Left cardiac atrium (tissue), 4 donors: ENCODE measurements around the gene TRIM32. TPM values are rescaled to one million over a fixed set of nuclear protein-coding genes. Genes with fewer than 3 reads are reported as not detected.

Experiments used
- ATAC-seq, 2 donors: fragments of 200-7000 bp; cut with Tn5 transposase; one replicate each; pipeline ENCODE4 v1.9.1; 2020; ENCODE audit warnings: mild to moderate bottlenecking in 2 of 2, moderate library complexity in 2 of 2
- DNase-seq: peaks from one replicate; pipeline ENCODE4 v3.0.0-alpha.2; 2020
- intact Hi-C, 2 donors: fragments of 100-400 bp; cut with DNase I; formaldehyde crosslinking; loops; one replicate each; pipeline versions ENCODE4 v1.14.1 to v1.15.1; 2022 to 2023
- long read RNA-seq: library from polyadenylated mRNA; unstranded; transcript quantifications from one replicate; pipeline ENCODE4 v2.0.0, GENCODE V29; 2021
- total RNA-seq, 2 donors: library from RNA; stranded (reverse); fragmentation: NEBNext Ultra II Directional; extraction: Animal tissue kit (Norgen Biotek cat#: 25700); gene quantifications; one replicate each; pipeline ENCODE4 v1.2.1, GENCODE V29; 2021
- donor health status: DM: no; HTN: yes; CAD: no.
- donor health status: DM: no; HTN: yes; CAD: no; lungs with severe emphysema.
- donor health status: DM: yes; HTN: yes; CAD: no.
- donor health status: Dilated cardiomyopathy.

Gene TRIM32, protein sequence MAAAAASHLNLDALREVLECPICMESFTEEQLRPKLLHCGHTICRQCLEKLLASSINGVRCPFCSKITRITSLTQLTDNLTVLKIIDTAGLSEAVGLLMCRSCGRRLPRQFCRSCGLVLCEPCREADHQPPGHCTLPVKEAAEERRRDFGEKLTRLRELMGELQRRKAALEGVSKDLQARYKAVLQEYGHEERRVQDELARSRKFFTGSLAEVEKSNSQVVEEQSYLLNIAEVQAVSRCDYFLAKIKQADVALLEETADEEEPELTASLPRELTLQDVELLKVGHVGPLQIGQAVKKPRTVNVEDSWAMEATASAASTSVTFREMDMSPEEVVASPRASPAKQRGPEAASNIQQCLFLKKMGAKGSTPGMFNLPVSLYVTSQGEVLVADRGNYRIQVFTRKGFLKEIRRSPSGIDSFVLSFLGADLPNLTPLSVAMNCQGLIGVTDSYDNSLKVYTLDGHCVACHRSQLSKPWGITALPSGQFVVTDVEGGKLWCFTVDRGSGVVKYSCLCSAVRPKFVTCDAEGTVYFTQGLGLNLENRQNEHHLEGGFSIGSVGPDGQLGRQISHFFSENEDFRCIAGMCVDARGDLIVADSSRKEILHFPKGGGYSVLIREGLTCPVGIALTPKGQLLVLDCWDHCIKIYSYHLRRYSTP
- total RNA-seq = 10 to 100 TPM; 14.5 to 18.7 TPM
- long read RNA-seq, transcript TRIM32-203 (2 exons, 3,717 nt) = minor isoform, 11 of 26 reads
- long read RNA-seq, transcript TRIM32-201 (2 exons, 3,688 nt) = major isoform, 14 of 26 reads
- long read RNA-seq, partial matches to known transcripts = 0 of 26 reads
- long read RNA-seq, other reads (novel, unspliced or antisense) = 1 of 26 reads

- peak; percentile 95 for DNase-seq
- intact Hi-C loops = no loop called here
- ATAC-seq = peak; percentile 99 to 100
These were observed at the start of gene TRIM32 for GRCh38 chr9:116687074-116687753. Gene TRIM32 (plus strand): TSS chr9:116687305. CDS start chr9:116697743, 10,438 bp downstream.

GRCh38 chr9:116639251-116639741 is 47.8 kb upstream of the TRIM32 start:
- intact Hi-C loops = no loop called here
- no peak for ATAC-seq
- no peak for DNase-seq

GRCh38 chr9:116641292-116642059 is 45.6 kb upstream of the TRIM32 start:
- no peak for DNase-seq
- ATAC-seq = peak; percentile 51 to 60
- intact Hi-C loops = loop anchor here in 1 of 2 donors (10.0 kb wide), 2 partner anchors 147 to 757 kb away; no protein-coding TSS in a partner anchor

DNA sequence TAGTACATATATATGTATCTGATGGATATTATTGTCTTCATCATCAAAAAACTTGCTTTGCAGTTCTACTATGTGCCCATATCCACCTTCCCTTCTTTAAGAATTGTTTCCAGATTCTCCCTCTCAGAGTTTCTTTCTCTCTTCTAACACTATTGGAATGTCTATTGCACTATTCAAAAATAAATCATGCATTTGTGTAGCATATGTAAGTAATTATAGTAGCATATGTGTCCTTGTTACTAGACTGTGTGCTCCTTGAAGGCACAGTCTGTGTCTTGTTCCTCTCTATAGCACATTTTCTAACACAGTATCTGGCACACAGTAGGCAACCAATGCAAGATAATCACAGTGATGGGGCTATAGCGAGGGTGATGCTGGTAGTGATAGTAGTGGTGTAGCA is 43.4 kb upstream of the TRIM32 start:
- ATAC-seq = no peak
- intact Hi-C loops = loop anchor here in 1 of 2 donors (10.0 kb wide), 2 partner anchors 149 to 759 kb away; no protein-coding TSS in a partner anchor

DNA sequence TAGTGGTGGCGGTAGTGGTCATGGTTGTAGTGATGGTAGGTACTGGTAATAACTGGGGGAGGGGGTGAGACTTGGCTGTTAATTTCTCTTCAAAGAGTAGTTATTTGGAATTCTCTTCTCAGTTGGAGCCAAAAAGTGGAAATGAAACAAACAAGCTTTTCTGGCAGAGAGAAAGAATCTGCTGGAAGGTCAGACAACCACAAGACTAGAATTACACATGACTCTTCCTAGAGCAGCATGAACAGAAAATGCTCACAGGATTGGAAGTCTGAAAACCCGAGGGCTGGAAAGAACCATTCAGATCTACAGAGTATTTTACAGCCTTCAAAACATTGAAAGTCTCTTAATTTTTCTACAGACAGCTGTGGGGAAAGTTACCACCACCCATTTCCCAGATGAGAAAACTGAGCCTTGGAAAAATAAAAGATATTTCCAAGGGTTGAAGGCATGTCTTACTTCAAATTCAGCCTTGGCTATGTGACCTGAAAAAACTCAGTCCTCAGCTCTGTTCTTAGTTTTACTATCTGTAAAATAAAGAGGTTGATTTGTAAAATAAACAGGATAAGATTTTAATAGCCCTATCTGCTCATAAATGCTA is 42.9 kb upstream of the TRIM32 start:
- peak in 1 of 2 donors; percentile 56 for ATAC-seq
- intact Hi-C loops = loop anchor here in 1 of 2 donors (10.0 kb wide), 2 partner anchors 149 to 759 kb away; no protein-coding TSS in a partner anchor
- no peak for DNase-seq

More for the DNA sequence above, 43.4 kb upstream of the TRIM32 start:
- no peak for DNase-seq

DNA sequence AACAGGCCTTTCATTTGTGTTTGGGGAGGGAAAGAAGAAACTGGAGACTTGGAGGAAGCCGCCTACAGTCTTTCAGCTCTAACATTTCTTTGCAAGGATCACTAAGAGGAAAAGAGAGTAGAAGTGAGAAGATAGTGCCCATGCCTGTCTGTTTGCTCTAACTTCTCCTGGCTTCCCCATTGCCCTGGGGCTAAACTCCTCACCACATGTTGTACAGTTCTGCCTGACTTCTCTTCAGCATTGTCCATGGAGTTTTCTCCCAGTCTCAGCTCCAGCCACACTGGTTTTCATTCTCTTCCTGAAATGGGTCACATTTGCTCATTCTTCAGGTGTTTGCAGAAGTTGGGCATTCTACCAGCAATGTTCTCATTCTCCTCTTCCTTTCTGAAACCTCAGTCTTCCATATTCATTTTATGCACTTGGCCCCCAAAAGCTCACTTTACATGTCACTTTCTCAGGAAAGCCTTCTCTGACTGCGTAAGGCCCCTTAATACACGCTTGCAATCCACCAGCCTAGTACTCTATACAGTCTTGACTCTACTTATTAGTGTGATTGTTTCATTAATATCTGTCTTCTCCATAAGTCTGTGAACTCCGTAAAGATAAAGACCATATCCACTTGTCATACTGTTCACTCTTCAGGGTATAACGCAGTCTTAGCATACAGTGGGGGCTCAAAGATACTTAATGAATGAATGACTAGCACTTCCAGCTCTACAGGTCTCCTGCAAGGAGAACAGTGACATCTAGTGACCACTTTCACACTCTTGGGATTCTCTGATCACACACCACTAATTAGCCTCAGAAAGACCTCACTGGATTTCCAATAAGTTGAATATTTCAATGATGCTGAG is 40.2 kb upstream of the TRIM32 start:
- DNase-seq = no peak
- ATAC-seq = peak; percentile 81 to 85
- intact Hi-C loops = loop anchor here in 1 of 2 donors (5.0 to 10.0 kb wide), 3 partner anchors 70 to 762 kb away; no protein-coding TSS in a partner anchor

DNA sequence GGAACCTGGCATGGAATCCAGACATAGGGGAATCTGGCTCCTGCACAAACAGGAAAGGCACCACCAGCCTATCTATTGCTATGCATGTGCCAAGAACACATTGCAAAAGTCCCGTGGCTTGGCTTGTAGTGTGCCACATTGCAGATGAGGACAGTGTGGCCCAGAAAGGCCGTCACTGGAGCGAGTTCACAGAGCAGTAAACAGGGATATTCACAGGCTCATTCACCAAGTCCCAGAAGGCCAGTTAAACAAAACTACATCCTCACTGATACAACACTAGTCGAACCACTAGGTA is 39.6 kb upstream of the TRIM32 start:
- peak; percentile 67 to 86 for ATAC-seq
- intact Hi-C loops = loop anchor here in 1 of 2 donors (5.0 to 10.0 kb wide), 3 partner anchors 70 to 763 kb away; no protein-coding TSS in a partner anchor
- DNase-seq = peak; percentile 64

DNA sequence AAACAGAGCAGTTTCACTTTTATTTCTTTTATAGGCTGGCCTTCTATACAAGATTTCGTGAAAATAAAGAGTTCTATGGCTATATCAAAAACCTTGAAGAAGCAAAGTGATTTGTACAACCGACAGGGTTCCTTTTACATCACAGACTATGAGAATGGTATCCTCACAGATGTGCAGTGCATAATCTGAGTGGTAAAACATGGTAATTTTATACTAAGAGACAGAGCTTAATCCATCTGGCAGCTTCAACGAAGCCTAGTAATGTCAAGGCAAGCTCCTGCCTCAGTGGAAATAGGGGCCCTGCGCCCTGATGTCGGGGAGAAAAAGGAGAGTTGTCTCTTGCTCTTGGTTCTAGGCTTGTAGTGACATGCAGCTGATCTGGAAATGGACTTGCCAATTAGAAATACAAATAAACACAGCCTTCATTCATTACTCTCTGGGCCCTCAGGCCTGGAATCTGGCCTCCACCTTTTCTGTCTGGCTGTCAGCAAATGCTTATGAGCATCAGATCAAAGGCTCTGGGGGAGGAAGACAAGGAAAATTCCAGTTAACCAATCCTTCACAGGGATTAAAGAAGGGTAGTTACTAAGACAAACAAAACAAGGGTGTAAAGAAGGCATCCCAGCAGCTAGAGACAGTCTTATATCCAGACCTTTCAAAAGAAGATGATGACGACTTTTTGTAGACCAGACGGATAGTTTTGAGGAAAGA is 33.6 kb upstream of the TRIM32 start:
- DNase-seq (no peak), ATAC-seq (peak in 1 of 2 donors; percentile 31)
- intact Hi-C loops = loop anchor here in 1 of 2 donors (10.0 kb wide), 2 partner anchors 499 to 1059 kb away; partner anchors contain the start of gene PAPPA

- peak; percentile 24 for DNase-seq
- intact Hi-C loops = loop anchor here in 1 of 2 donors (10.0 kb wide), 2 partner anchors 499 to 1059 kb away; partner anchors contain the start of gene PAPPA
- peak in 1 of 2 donors; percentile 86 for ATAC-seq
These were observed 33.1 kb upstream of the TRIM32 start for GRCh38 chr9:116654059-116654355.

- ATAC-seq = peak; percentile 18 to 48
- intact Hi-C loops = loop anchor here in 1 of 2 donors (10.0 kb wide), 2 partner anchors 502 to 1062 kb away; partner anchors contain the start of gene PAPPA
- DNase-seq = peak; percentile 35
These were observed 30.6 kb upstream of the TRIM32 start for GRCh38 chr9:116656501-116656971.

GRCh38 chr9:116656977-116657376 is 30.1 kb upstream of the TRIM32 start:
- ATAC-seq (no peak), DNase-seq (no peak)
- intact Hi-C loops = loop anchor here in 1 of 2 donors (10.0 kb wide), 2 partner anchors 502 to 1062 kb away; partner anchors contain the start of gene PAPPA

DNA sequence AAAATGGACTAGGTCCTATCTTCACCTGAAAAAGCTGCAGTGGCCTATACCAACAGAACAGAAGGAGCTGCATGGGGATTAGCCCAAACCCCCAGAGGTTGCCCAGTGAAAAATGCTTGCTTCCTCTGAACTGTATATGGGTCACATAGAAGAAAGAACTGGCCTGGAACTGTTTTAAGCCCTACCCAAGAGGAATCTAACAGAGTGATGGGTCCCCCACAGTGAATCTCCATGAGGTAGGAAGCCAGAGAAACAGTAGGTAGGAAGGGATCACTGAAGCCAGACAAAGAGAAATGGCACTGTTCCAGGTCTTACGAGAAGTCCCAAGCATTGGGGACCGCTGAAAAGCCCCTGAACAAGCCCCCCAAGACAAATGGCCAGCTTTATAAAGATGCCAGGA is 28.8 kb upstream of the TRIM32 start:
- no peak for DNase-seq
- no peak for ATAC-seq
- intact Hi-C loops = loop anchor here in 1 of 2 donors (10.0 kb wide), 2 partner anchors 503 to 1063 kb away; partner anchors contain the start of gene PAPPA

GRCh38 chr9:116661037-116661954 is 25.8 kb upstream of the TRIM32 start:
- no peak for DNase-seq
- intact Hi-C loops = loop anchor here in 1 of 2 donors (5.0 kb wide), 2 partner anchors 509 to 1069 kb away; partner anchors contain the start of gene PAPPA
- peak; percentile 81 to 87 for ATAC-seq

DNA sequence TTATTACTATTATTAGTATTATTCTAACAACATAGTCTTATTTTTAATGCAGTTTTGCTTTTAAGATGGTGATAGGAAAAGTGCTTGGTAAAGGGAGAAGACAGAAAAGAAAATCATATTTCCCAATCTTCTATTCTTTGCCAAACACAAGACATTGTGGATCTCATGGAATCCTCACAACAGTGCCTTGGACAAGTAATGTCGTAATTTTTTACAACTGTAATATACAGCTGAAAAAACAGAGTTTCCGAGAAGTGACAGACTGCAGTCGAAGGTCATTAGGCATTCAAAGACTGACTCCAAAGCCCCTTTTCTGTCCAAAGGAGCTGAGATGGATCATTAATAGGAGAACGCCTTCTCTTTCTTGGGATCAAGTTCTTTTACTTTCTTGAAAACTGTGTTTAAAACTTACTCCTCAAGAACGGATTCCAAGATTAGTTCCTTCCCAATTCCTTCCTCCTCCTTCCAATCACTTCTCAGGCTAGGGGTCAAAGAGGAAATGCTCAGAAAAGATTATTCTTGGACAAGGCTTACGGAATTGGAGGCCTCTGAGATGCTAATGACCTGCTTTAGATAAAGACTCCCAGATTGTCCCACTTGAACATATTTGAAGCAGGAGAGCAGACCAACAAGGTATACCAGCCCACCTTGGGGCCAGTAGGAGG is 24.3 kb upstream of the TRIM32 start:
- intact Hi-C loops = loop anchor here in 1 of 2 donors (5.0 kb wide), 2 partner anchors 510 to 1070 kb away; partner anchors contain the start of gene PAPPA
- DNase-seq (no peak), ATAC-seq (no peak)
